Thyroid gland (tissue), 4 donors: ENCODE results near the gene ATP1A4.

Experiments
- POLR2A ChIP-seq, 2 donors: fragments of 450-650 bp; IDR thresholded peaks; one replicate each; pipeline ENCODE4 v1.6.1; 2017; ENCODE audit warnings: antibody characterized with exemption in 2 of 2, mild to moderate bottlenecking in 2 of 2, moderate library complexity in 1 of 2
- TF ChIP-seq, protein P1 (sequence below), 6 experiments: fragments of 200-600 bp in 3 of 6; fragments of 450-650 bp in 3 of 6; sonication (generic) in 3 of 6; IDR thresholded peaks; one replicate each; pipeline ENCODE4 v1.5.1; 2016 to 2019; ENCODE audit warnings: antibody characterized with exemption in 6 of 6, mild to moderate bottlenecking in 2 of 6, inconsistent platforms in 1 of 6, moderate library complexity in 1 of 6

DNA sequence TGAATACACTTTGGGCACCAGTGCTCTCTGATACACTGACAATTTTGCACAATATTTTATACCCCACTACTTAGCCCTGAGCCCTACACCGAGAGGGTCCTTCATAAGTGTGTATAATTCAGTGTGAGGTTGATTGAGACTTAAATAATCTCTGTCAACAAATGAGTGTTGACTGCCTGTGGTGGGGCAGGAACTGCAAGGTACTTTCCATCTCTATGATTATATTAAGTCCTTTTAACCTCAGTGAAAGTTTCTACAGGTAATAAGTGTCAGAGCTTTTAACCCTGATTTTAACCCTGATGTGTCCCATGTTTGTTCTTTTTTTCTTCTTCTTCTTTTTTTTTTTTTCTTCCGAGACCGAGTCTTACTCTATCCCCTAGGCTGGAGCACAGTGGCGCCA is 44.7 kb downstream of the ATP1A4 start:
- TF ChIP-seq, protein P1, sequence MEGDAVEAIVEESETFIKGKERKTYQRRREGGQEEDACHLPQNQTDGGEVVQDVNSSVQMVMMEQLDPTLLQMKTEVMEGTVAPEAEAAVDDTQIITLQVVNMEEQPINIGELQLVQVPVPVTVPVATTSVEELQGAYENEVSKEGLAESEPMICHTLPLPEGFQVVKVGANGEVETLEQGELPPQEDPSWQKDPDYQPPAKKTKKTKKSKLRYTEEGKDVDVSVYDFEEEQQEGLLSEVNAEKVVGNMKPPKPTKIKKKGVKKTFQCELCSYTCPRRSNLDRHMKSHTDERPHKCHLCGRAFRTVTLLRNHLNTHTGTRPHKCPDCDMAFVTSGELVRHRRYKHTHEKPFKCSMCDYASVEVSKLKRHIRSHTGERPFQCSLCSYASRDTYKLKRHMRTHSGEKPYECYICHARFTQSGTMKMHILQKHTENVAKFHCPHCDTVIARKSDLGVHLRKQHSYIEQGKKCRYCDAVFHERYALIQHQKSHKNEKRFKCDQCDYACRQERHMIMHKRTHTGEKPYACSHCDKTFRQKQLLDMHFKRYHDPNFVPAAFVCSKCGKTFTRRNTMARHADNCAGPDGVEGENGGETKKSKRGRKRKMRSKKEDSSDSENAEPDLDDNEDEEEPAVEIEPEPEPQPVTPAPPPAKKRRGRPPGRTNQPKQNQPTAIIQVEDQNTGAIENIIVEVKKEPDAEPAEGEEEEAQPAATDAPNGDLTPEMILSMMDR (IDR thresholded peaks at IDR 0.05), result no peak
- no peak for TF ChIP-seq POLR2A (IDR thresholded peaks at IDR 0.05)
